RWPE2 (cell line): Measurements from ENCODE around the gene KRT8.

Source experiments
- ATAC-seq: fragments of 200-7000 bp; cut with Tn5 transposase; 3 replicates; pipeline ENCODE4 v1.9.1; 2021; ENCODE audit warnings: low read depth
- DNase-seq: peaks from one replicate; pipeline ENCODE4 v3.0.0-alpha.2; 2020; ENCODE audit warnings: low spot score
- H3K27ac ChIP-seq: fragments of 450-650 bp; 2 replicates; pipeline ENCODE4 v1.5.1; 2017; ENCODE audit warnings: mild to moderate bottlenecking; ENCODE audit not compliant: poor library complexity, severe bottlenecking
- H3K27me3 ChIP-seq: fragments of 250-450 bp; sonication (Bioruptor Pico); 2 replicates; pipeline ENCODE4 v1.5.1; 2021; ENCODE audit warnings: mild to moderate bottlenecking, moderate library complexity; ENCODE audit not compliant: insufficient read depth, poor library complexity, severe bottlenecking
- H3K36me3 ChIP-seq: fragments of 250-450 bp; sonication (Bioruptor Pico); 2 replicates; pipeline ENCODE4 v1.5.1; 2020; ENCODE audit warnings: low read depth, mild to moderate bottlenecking, moderate library complexity
- H3K4me1 ChIP-seq: fragments of 250-450 bp; sonication (Bioruptor Pico); 2 replicates; pipeline ENCODE4 v1.5.1; 2021; ENCODE audit warnings: mild to moderate bottlenecking, moderate library complexity; ENCODE audit not compliant: insufficient read depth, poor library complexity, severe bottlenecking
- H3K4me3 ChIP-seq: fragments of 250-450 bp; sonication (Bioruptor Pico); 2 replicates; pipeline ENCODE4 v1.5.1; 2021; ENCODE audit warnings: mild to moderate bottlenecking, moderate library complexity; ENCODE audit not compliant: severe bottlenecking
- H3K9me3 ChIP-seq: fragments of 250-450 bp; sonication (Bioruptor Pico); 2 replicates; pipeline ENCODE4 v1.5.1; 2021; ENCODE audit warnings: mild to moderate bottlenecking, moderate library complexity; ENCODE audit not compliant: severe bottlenecking
- CTCF ChIP-seq: fragments of 450-650 bp; IDR thresholded peaks from one replicate; pipeline ENCODE4 v1.5.1; 2017; ENCODE audit warnings: mild to moderate bottlenecking, moderate library complexity; ENCODE audit not compliant: poor library complexity, severe bottlenecking

The KRT8 gene

GRCh38 chr12:52848661-52849255 is 56.1 kb downstream of the KRT8 start, which contains the start of gene KRT78:
Gene KRT78 (minus strand): TSS chr12:52848994. CDS start chr12:52848930, 64 bp downstream.
- DNase-seq = no peak
- H3K9me3 ChIP-seq = no peaks in the 10 kb centered on the region
- no peaks in the 10 kb centered on the region for H3K36me3 ChIP-seq
- no peak for ATAC-seq
- peaks cover 13% of the 10 kb centered on the region for H3K4me1 ChIP-seq
- peak within 1 kb of the TSS; percentile 29 for H3K27ac ChIP-seq
- H3K27me3 ChIP-seq = no peaks in the 10 kb centered on the region
- TF ChIP-seq CTCF = no peak
- no peak within 1 kb of the TSS for H3K4me3 ChIP-seq

- TF ChIP-seq CTCF = no peak
- H3K27ac ChIP-seq = peak overlapping the region; percentile 29
- no peak for DNase-seq
Observed at GRCh38 chr12:52847335-52848102, 57.4 kb downstream of the KRT8 start.

More at GRCh38 chr12:52847335-52848102, 57.4 kb downstream of the KRT8 start:
- H3K36me3 ChIP-seq = no peaks in the 10 kb centered on the region
- H3K4me1 ChIP-seq = peaks cover 13% of the 10 kb centered on the region
- H3K9me3 ChIP-seq = no peaks in the 10 kb centered on the region
- H3K27me3 ChIP-seq = no peaks in the 10 kb centered on the region
- ATAC-seq = peak; percentile 92
- H3K4me3 ChIP-seq = no peak overlapping the region
